ENCODE data around the gene PCDHGC3. TPM values are rescaled to one million over a fixed set of nuclear protein-coding genes. Genes with fewer than 3 reads are reported as not detected.

Gene PCDHGC3
- total and polyA plus RNA-seq, 3 donors from 2014 or later: 14.5 to 61.1 (median 29.4) TPM

DNA sequence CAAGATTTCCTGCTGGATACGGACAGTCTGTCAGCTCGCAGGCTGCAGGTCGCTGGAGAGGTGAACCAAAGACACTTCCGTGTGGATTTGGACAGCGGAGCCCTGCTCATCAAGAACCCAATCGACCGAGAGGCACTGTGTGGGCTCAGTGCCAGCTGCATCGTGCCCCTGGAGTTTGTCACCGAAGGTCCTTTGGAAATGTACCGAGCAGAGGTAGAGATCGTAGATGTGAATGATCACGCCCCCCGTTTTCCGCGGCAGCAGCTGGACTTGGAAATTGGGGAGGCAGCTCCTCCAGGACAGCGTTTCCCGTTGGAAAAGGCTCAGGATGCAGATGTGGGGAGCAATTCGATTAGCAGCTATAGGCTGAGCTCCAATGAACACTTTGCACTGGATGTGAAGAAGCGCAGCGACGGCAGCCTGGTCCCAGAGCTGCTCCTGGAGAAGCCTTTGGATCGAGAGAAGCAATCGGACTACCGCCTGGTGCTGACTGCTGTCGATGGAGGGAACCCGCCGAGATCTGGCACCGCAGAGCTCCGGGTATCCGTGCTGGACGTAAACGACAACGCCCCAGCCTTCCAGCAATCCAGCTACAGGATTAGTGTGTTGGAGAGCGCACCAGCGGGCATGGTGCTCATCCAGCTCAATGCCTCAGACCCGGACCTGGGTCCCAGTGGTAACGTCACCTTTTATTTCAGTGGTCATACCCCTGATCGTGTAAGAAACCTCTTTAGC lies 9.7 kb downstream of the PCDHGC3 start:
- H3K4me3 ChIP-seq: no peak overlapping the region
- WGBS, 2 donors: 60 to 66% methylated on average over 20 to 38 of the region's 38 CpGs
- peaks cover 5% of the 10 kb centered on the region for H3K4me1 ChIP-seq
- H3K27me3 ChIP-seq: no peaks in the 10 kb centered on the region
- TF ChIP-seq, protein P1, sequence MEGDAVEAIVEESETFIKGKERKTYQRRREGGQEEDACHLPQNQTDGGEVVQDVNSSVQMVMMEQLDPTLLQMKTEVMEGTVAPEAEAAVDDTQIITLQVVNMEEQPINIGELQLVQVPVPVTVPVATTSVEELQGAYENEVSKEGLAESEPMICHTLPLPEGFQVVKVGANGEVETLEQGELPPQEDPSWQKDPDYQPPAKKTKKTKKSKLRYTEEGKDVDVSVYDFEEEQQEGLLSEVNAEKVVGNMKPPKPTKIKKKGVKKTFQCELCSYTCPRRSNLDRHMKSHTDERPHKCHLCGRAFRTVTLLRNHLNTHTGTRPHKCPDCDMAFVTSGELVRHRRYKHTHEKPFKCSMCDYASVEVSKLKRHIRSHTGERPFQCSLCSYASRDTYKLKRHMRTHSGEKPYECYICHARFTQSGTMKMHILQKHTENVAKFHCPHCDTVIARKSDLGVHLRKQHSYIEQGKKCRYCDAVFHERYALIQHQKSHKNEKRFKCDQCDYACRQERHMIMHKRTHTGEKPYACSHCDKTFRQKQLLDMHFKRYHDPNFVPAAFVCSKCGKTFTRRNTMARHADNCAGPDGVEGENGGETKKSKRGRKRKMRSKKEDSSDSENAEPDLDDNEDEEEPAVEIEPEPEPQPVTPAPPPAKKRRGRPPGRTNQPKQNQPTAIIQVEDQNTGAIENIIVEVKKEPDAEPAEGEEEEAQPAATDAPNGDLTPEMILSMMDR (IDR thresholded peaks at IDR 0.05): no peak
- TF ChIP-seq POLR2A (IDR thresholded peaks at IDR 0.05): no peak
- H3K36me3 ChIP-seq (ENCODE audit: low read depth, missing control alignments): no peaks in the 10 kb centered on the region
- DNase-seq: no peak
- intact Hi-C loops (cut with DNase I; ENCODE audit: low total_unique reads): no loop called here
- no peak overlapping the region for H3K27ac ChIP-seq
- no peaks in the 10 kb centered on the region for H3K9me3 ChIP-seq

DNA sequence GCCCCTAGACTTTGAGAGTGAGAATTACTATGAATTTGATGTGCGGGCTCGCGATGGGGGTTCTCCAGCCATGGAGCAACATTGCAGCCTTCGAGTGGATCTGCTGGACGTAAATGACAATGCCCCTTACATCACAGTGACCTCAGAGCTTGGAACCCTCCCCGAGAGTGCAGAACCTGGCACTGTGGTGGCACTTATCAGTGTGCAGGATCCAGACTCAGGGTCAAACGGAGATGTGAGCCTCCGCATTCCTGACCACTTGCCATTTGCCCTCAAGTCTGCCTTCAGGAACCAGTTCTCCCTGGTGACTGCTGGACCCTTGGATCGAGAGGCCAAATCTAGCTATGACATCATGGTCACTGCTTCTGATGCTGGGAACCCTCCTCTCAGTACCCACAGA lies 10.3 kb downstream of the PCDHGC3 start:
- H3K27me3 ChIP-seq: no peaks in the 10 kb centered on the region
- 67 to 68% methylated on average over 9 of the region's 9 CpGs for WGBS, 2 donors
- H3K4me1 ChIP-seq: peaks cover 5% of the 10 kb centered on the region

DNA sequence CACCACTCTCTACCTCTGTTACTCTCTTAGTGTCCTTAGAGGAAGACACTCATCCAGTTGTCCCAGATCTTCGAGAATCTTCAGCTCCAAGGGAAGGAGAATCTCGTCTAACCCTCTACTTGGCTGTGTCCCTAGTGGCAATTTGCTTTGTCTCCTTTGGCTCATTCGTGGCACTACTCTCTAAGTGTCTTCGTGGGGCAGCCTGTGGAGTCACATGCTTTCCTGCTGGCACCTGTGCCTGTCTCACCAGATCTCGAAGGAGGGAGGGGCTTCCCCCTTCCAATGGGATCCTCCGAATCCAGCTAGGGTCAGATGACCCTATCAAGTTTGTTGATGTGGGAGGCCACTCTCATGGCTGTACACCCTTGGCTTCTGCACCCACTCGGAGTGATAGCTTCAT lies 11.4 kb downstream of the PCDHGC3 start:
- no peak overlapping the region for H3K27ac ChIP-seq
- peaks cover 5% of the 10 kb centered on the region for H3K4me1 ChIP-seq
- 86 to 93% methylated on average over 5 to 7 of the region's 7 CpGs for WGBS, 2 donors
- no peak overlapping the region for H3K4me3 ChIP-seq
- intact Hi-C loops (cut with DNase I; ENCODE audit: low total_unique reads): no loop called here
- DNase-seq: no peak
- no peak for TF ChIP-seq POLR2A (IDR thresholded peaks at IDR 0.05)
- TF ChIP-seq, protein P1 (IDR thresholded peaks at IDR 0.05): no peak
- no peaks in the 10 kb centered on the region for H3K9me3 ChIP-seq
- no peaks in the 10 kb centered on the region for H3K36me3 ChIP-seq (ENCODE audit: low read depth, missing control alignments)
- H3K27me3 ChIP-seq: no peaks in the 10 kb centered on the region

More for the DNA sequence above, 10.3 kb downstream of the PCDHGC3 start:
- Histone ChIP-seq H3K27ac (no peak overlapping the region), H3K36me3 (ENCODE audit: low read depth, missing control alignments) (no peaks in the 10 kb centered on the region), H3K9me3 (no peaks in the 10 kb centered on the region), H3K4me3 (no peak overlapping the region)
- no peak for DNase-seq
- no peak for TF ChIP-seq POLR2A (IDR thresholded peaks at IDR 0.05)
- TF ChIP-seq, protein P1 (IDR thresholded peaks at IDR 0.05): no peak
- intact Hi-C loops (cut with DNase I; ENCODE audit: low total_unique reads): no loop called here

DNA sequence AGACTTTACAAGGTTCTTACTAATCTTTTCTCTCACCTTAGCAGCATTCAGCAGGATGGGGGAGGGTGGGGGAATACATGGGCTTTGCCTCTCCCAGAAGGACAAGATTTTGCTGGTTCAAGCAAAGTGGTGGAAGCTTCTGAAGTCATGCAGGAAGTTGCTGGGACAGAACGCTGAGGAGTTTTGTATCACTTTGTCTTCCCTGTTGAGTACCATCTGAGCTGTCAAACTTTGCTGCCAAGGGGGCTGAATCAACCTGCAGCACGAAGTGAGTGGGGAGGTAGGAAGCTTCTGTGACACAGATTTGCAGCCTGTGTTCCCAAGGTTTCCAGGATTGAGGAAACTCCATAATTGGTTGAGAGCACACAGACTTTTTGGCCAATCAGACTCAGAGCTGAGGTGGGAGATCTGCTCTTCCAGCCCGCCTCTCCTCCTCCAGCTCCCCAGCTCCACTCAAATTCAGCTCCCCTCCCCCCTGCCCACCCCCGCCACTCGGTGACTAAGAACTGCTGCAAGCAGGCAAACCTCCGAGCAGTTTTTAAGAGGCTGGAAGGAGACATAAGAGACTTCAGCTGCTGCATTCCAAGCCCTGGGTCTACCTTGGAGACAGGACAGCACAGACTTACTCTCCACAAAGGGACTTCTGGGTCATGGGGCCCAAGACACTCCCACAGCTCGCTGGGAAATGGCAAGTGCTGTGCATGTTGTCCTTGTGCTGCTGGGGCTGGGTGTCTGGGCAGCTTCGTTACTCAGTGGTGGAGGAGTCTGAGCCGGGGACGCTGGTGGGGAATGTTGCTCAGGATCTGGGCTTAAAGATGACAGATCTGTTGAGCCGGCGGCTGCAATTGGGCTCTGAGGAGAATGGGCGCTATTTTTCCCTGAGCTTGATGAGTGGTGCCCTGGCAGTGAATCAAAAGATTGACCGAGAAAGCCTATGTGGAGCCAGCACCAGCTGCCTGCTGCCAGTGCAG lies 13.1 kb downstream of the PCDHGC3 start, which contains the start of gene PCDHGC5:
PCDHGC5 (plus strand) TSS at position 491 of the 971 bp plus-strand sequence; CDS start at position 651, 160 bp downstream.
- H3K4me3 ChIP-seq: no peak within 1 kb of the TSS
- no peaks in the 10 kb centered on the region for H3K9me3 ChIP-seq
- peaks cover 13% of the 10 kb centered on the region for H3K4me1 ChIP-seq
- H3K27me3 ChIP-seq: no peaks in the 10 kb centered on the region
- intact Hi-C loops (cut with DNase I; ENCODE audit: low total_unique reads): no loop called here
- no peak for DNase-seq
- 64 to 74% methylated on average over 14 of the region's 14 CpGs for WGBS, 2 donors
- H3K27ac ChIP-seq: no peak within 1 kb of the TSS
- no peak for TF ChIP-seq POLR2A (IDR thresholded peaks at IDR 0.05)
- TF ChIP-seq, protein P1 (IDR thresholded peaks at IDR 0.05): no peak
- H3K36me3 ChIP-seq (ENCODE audit: low read depth, missing control alignments): no peaks in the 10 kb centered on the region

All from testis (tissue), 3 donors.